ENCODE data around the gene HTN1. TPM values are rescaled to one million over a fixed set of nuclear protein-coding genes. Genes with fewer than 3 reads are reported as not detected.
"Not testable (repeated sequence)": the region's sequence is repeated elsewhere in the genome, so short reads cannot be mapped to it uniquely, and the experiment has no call there.

The HTN1 gene
- total RNA-seq: not detected
- not detected for polyA plus RNA-seq

GRCh38 chr4:70050138-70050537, at the start of gene HTN1:
TSS of gene HTN1 (plus strand) at chr4:70050438. CDS start at chr4:70053077, 2,639 bp downstream.
- not testable (repeated sequence) for H3K9me3 Mint-ChIP-seq; H3K4me1 Mint-ChIP-seq; DNase-seq; H3K27me3 Mint-ChIP-seq; H3K27ac Mint-ChIP-seq; H3K27ac ChIP-seq (ENCODE audit: insufficient read depth, low read length, poor library complexity, severe bottlenecking); H3K4me1 ChIP-seq (ENCODE audit: control insufficient read depth, insufficient read depth, low read length, poor library complexity, severe bottlenecking); ATAC-seq (ENCODE audit: low read depth in 2 of 2); H3K4me3 ChIP-seq (ENCODE audit: low read depth, low read length); H3K36me3 Mint-ChIP-seq; H3K36me3 ChIP-seq (ENCODE audit: control insufficient read depth, insufficient read depth, low read length); H3K9me3 ChIP-seq (ENCODE audit: control insufficient read depth in 2 of 2, low read length in 2 of 2); H3K27me3 ChIP-seq (ENCODE audit: control insufficient read depth, insufficient read depth, low read length)
- H3K4me3 Mint-ChIP-seq: peak within 1 kb of the TSS in 1 of 4 donors; percentile 38

GRCh38 chr4:70000711-70001110, 49.5 kb upstream of the HTN1 start:
- DNase-seq (no peak), ATAC-seq (ENCODE audit: low read depth in 2 of 2) (no peak)
- Mint-ChIP-seq H3K27me3 (no peaks in the 10 kb centered on the region), H3K9me3 (peaks cover 0 to 9% (median 0%) of the 10 kb centered on the region in 7 donors), H3K4me1 (no peaks in the 10 kb centered on the region), H3K27ac (no peak overlapping the region), H3K4me3 (no peak overlapping the region), H3K36me3 (no peaks in the 10 kb centered on the region)
- H3K27ac ChIP-seq (ENCODE audit: insufficient read depth, low read length, poor library complexity, severe bottlenecking): no peak overlapping the region
- H3K4me3 ChIP-seq (ENCODE audit: low read depth, low read length): no peak overlapping the region
- no peaks in the 10 kb centered on the region for H3K9me3 ChIP-seq (ENCODE audit: control insufficient read depth in 2 of 2, low read length in 2 of 2)
- H3K4me1 ChIP-seq (ENCODE audit: control insufficient read depth, insufficient read depth, low read length, poor library complexity, severe bottlenecking): no peaks in the 10 kb centered on the region
- H3K27me3 ChIP-seq (ENCODE audit: control insufficient read depth, insufficient read depth, low read length): no peaks in the 10 kb centered on the region
- H3K36me3 ChIP-seq (ENCODE audit: control insufficient read depth, insufficient read depth, low read length): no peaks in the 10 kb centered on the region

DNA sequence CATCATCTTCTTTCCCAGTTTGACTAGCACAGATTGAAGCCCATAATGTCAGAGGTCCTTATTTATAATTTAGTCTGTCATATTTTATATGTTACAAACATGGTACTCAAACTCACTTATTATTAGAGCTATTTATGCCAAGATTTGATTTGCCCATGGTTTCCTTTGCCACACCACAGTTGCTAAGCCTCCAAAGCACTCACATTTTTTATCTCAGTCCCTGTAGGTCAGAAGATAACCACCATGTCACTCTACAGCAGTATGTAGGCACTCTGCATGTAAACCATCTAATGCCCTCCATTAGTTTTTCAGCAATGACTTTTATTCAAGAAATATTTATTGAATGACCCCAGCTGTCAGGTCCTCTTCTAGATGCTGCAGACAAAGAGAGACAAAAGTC, 47.7 kb upstream of the HTN1 start:
- H3K27me3 Mint-ChIP-seq: no peaks in the 10 kb centered on the region
- peaks cover 0 to 9% (median 0%) of the 10 kb centered on the region in 7 donors for H3K9me3 Mint-ChIP-seq
- DNase-seq: no peak
- H3K27me3 ChIP-seq (ENCODE audit: control insufficient read depth, insufficient read depth, low read length): no peaks in the 10 kb centered on the region
- no peak overlapping the region for H3K4me3 ChIP-seq (ENCODE audit: low read depth, low read length)
- H3K4me3 Mint-ChIP-seq: no peak overlapping the region
- no peaks in the 10 kb centered on the region for H3K36me3 Mint-ChIP-seq
- no peaks in the 10 kb centered on the region for H3K36me3 ChIP-seq (ENCODE audit: control insufficient read depth, insufficient read depth, low read length)
- ATAC-seq (ENCODE audit: low read depth in 2 of 2): no peak
- H3K4me1 Mint-ChIP-seq: no peaks in the 10 kb centered on the region
- H3K27ac Mint-ChIP-seq: no peak overlapping the region
- H3K4me1 ChIP-seq (ENCODE audit: control insufficient read depth, insufficient read depth, low read length, poor library complexity, severe bottlenecking): no peaks in the 10 kb centered on the region
- H3K9me3 ChIP-seq (ENCODE audit: control insufficient read depth in 2 of 2, low read length in 2 of 2): no peaks in the 10 kb centered on the region
- H3K27ac ChIP-seq (ENCODE audit: insufficient read depth, low read length, poor library complexity, severe bottlenecking): no peak overlapping the region

- no peaks in the 10 kb centered on the region for H3K36me3 ChIP-seq (ENCODE audit: control insufficient read depth, insufficient read depth, low read length)
- ATAC-seq (ENCODE audit: low read depth in 2 of 2) (no peak), DNase-seq (no peak)
- no peaks in the 10 kb centered on the region for H3K4me1 Mint-ChIP-seq
- H3K9me3 Mint-ChIP-seq: peaks cover 0 to 14% (median 4%) of the 10 kb centered on the region in 7 donors
- H3K4me3 ChIP-seq (ENCODE audit: low read depth, low read length): no peak overlapping the region
- H3K4me1 ChIP-seq (ENCODE audit: control insufficient read depth, insufficient read depth, low read length, poor library complexity, severe bottlenecking): no peaks in the 10 kb centered on the region
- H3K27ac ChIP-seq (ENCODE audit: insufficient read depth, low read length, poor library complexity, severe bottlenecking): no peak overlapping the region
- no peaks in the 10 kb centered on the region for H3K27me3 ChIP-seq (ENCODE audit: control insufficient read depth, insufficient read depth, low read length)
- peaks cover 0 to 3% of the 10 kb centered on the region in 2 experiments for H3K9me3 ChIP-seq (ENCODE audit: control insufficient read depth in 2 of 2, low read length in 2 of 2)
- H3K27me3 Mint-ChIP-seq: no peaks in the 10 kb centered on the region
- no peak overlapping the region for H3K27ac Mint-ChIP-seq
- H3K36me3 Mint-ChIP-seq: no peaks in the 10 kb centered on the region
- H3K4me3 Mint-ChIP-seq: no peak overlapping the region
These were observed 41.5 kb upstream of the HTN1 start for GRCh38 chr4:70008771-70009170.

DNA sequence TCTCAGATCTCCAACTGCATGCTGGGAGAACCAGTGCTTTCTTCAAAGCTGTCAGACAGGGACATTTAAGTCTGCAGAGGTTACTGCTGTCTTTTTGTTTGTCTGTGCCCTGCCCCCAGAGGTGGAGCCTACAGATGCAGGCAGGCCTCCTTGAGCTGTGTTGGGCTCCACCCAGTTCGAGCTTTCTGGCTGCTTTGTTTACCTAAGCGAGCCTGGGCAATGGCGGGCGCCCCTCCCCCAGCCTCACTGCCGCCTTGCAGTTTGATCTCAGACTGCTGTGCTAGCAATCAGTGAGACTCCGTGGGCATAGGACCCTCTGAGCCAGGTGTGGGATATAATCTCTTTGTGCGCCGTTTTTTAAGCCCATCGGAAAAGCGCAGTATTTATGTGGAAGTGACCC, 31.2 kb upstream of the HTN1 start:
- H3K27me3 Mint-ChIP-seq; H3K4me3 Mint-ChIP-seq; H3K4me1 Mint-ChIP-seq; H3K36me3 Mint-ChIP-seq; H3K9me3 Mint-ChIP-seq; H3K4me3 ChIP-seq (ENCODE audit: low read depth, low read length); H3K27ac ChIP-seq (ENCODE audit: insufficient read depth, low read length, poor library complexity, severe bottlenecking); H3K9me3 ChIP-seq (ENCODE audit: control insufficient read depth in 2 of 2, low read length in 2 of 2); ATAC-seq (ENCODE audit: low read depth in 2 of 2); DNase-seq; H3K36me3 ChIP-seq (ENCODE audit: control insufficient read depth, insufficient read depth, low read length); H3K27ac Mint-ChIP-seq; H3K4me1 ChIP-seq (ENCODE audit: control insufficient read depth, insufficient read depth, low read length, poor library complexity, severe bottlenecking); H3K27me3 ChIP-seq (ENCODE audit: control insufficient read depth, insufficient read depth, low read length): not testable (repeated sequence)

DNA sequence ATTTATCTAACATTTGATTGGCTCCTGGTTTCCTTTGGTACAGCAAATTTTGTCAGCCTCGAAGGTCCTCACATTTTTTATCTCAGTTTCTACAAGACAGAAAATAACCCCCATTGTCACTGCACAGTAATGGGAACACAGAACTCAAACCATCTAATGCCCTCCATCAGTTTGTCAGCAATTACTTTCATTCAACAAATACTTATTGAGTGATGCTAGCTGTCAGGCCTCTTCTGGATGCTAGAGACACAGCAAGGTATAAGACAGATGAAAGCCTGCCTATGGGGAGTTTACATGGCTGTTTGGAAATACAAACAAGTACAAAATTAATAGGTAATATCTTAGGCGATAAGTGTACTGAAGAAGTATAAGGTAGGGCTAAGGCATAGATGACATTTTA, 27.0 kb upstream of the HTN1 start:
- H3K27me3 Mint-ChIP-seq: no peaks in the 10 kb centered on the region
- H3K36me3 ChIP-seq (ENCODE audit: control insufficient read depth, insufficient read depth, low read length): no peaks in the 10 kb centered on the region
- no peak overlapping the region for H3K27ac Mint-ChIP-seq
- H3K27ac ChIP-seq (ENCODE audit: insufficient read depth, low read length, poor library complexity, severe bottlenecking): no peak overlapping the region
- ATAC-seq (ENCODE audit: low read depth in 2 of 2) (no peak), DNase-seq (no peak)
- H3K4me1 Mint-ChIP-seq: peaks cover 0 to 3% (median 0%) of the 10 kb centered on the region in 4 donors
- H3K9me3 Mint-ChIP-seq: peaks cover 0 to 7% (median 0%) of the 10 kb centered on the region in 7 donors
- no peak overlapping the region for H3K4me3 ChIP-seq (ENCODE audit: low read depth, low read length)
- H3K4me3 Mint-ChIP-seq: no peak overlapping the region
- H3K27me3 ChIP-seq (ENCODE audit: control insufficient read depth, insufficient read depth, low read length): no peaks in the 10 kb centered on the region
- no peaks in the 10 kb centered on the region for H3K36me3 Mint-ChIP-seq
- H3K9me3 ChIP-seq (ENCODE audit: control insufficient read depth in 2 of 2, low read length in 2 of 2): no peaks in the 10 kb centered on the region
- no peaks in the 10 kb centered on the region for H3K4me1 ChIP-seq (ENCODE audit: control insufficient read depth, insufficient read depth, low read length, poor library complexity, severe bottlenecking)

DNA sequence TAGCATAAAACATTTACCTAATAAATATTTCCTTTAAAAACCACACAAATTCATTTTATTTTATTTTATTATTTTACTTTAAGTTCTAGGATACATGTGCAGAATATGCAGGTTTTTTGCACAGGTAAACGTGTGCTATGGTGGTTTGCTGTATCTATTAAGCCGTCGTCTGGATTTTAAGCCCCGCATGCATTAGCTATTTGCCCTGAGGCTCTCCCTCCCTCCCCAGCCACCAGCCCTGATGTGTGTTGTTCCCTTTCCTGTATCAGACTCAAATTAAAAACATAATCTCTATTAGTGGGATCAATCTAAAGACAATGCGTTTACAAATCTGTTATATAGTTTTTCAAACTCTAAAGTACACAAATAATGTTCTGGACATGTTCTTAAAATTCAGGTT, 23.2 kb upstream of the HTN1 start:
- DNase-seq: no peak
- no peaks in the 10 kb centered on the region for H3K9me3 ChIP-seq (ENCODE audit: control insufficient read depth in 2 of 2, low read length in 2 of 2)
- no peak overlapping the region for H3K4me3 Mint-ChIP-seq
- H3K27me3 ChIP-seq (ENCODE audit: control insufficient read depth, insufficient read depth, low read length): no peaks in the 10 kb centered on the region
- H3K27ac ChIP-seq (ENCODE audit: insufficient read depth, low read length, poor library complexity, severe bottlenecking): no peak overlapping the region
- peaks cover 0 to 7% (median 1%) of the 10 kb centered on the region in 7 donors for H3K9me3 Mint-ChIP-seq
- H3K4me1 ChIP-seq (ENCODE audit: control insufficient read depth, insufficient read depth, low read length, poor library complexity, severe bottlenecking): no peaks in the 10 kb centered on the region
- no peak overlapping the region for H3K4me3 ChIP-seq (ENCODE audit: low read depth, low read length)
- peaks cover 0 to 3% (median 0%) of the 10 kb centered on the region in 4 donors for H3K4me1 Mint-ChIP-seq
- no peaks in the 10 kb centered on the region for H3K36me3 ChIP-seq (ENCODE audit: control insufficient read depth, insufficient read depth, low read length)
- no peaks in the 10 kb centered on the region for H3K36me3 Mint-ChIP-seq
- no peak for ATAC-seq (ENCODE audit: low read depth in 2 of 2)
- H3K27me3 Mint-ChIP-seq: no peaks in the 10 kb centered on the region
- H3K27ac Mint-ChIP-seq: no peak overlapping the region

DNA sequence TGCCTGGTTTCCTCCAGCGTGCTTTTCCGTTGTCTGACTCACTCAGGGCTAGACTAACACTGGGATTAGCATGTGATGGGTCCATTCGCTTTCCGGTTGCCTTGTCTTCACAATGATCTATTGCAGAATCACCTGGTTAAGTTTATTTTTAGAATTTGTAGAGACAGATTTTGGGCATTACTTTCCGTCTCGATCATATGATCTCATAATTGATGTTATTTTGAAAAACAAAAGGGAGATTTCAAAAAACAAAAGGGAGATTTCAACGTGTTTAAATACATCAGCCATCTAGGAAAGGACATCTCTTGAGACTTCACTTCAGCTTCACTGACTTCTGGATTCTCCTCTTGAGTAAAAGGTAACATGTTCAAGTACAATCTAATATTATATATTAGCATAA, 22.1 kb upstream of the HTN1 start, which contains the start of gene HTN3:
TSS of gene HTN3 (plus strand) at position 301 of the 400 bp plus-strand sequence. CDS start 2,282 bp downstream, outside the sequence.
- not testable (repeated sequence) for H3K27me3 Mint-ChIP-seq; H3K27me3 ChIP-seq (ENCODE audit: control insufficient read depth, insufficient read depth, low read length); H3K36me3 ChIP-seq (ENCODE audit: control insufficient read depth, insufficient read depth, low read length); H3K4me1 ChIP-seq (ENCODE audit: control insufficient read depth, insufficient read depth, low read length, poor library complexity, severe bottlenecking); H3K4me1 Mint-ChIP-seq; DNase-seq; H3K4me3 ChIP-seq (ENCODE audit: low read depth, low read length); H3K9me3 ChIP-seq (ENCODE audit: control insufficient read depth in 2 of 2, low read length in 2 of 2); H3K4me3 Mint-ChIP-seq; ATAC-seq (ENCODE audit: low read depth in 2 of 2); H3K9me3 Mint-ChIP-seq; H3K36me3 Mint-ChIP-seq; H3K27ac Mint-ChIP-seq; H3K27ac ChIP-seq (ENCODE audit: insufficient read depth, low read length, poor library complexity, severe bottlenecking)

Measured in CD4-positive, CD25-positive, alpha-beta regulatory T cell (primary cell).